GM18502 (cell line): ENCODE results near the gene MAN2A1.

Experiments
- ATAC-seq: cut with Tn5 transposase; IDR thresholded peaks from one replicate; pipeline ENCODE4 v1.9.1; 2021; ENCODE audit warnings: mild to moderate bottlenecking; ENCODE audit not compliant: unreplicated experiment, poor library complexity

Gene MAN2A1

GRCh38 chr5:109689740-109690241, at the start of gene MAN2A1:
MAN2A1 (plus strand) TSS chr5:109689927; CDS start chr5:109690418, 491 bp downstream.
- ATAC-seq: peak; percentile 52

GRCh38 chr5:109640976-109641375, 48.8 kb upstream of the MAN2A1 start:
- no peak for ATAC-seq

GRCh38 chr5:109643791-109644350, 45.9 kb upstream of the MAN2A1 start:
- no peak for ATAC-seq

GRCh38 chr5:109644829-109645228, 44.9 kb upstream of the MAN2A1 start:
- no peak for ATAC-seq

GRCh38 chr5:109645707-109646192, 44.0 kb upstream of the MAN2A1 start:
- no peak for ATAC-seq

DNA sequence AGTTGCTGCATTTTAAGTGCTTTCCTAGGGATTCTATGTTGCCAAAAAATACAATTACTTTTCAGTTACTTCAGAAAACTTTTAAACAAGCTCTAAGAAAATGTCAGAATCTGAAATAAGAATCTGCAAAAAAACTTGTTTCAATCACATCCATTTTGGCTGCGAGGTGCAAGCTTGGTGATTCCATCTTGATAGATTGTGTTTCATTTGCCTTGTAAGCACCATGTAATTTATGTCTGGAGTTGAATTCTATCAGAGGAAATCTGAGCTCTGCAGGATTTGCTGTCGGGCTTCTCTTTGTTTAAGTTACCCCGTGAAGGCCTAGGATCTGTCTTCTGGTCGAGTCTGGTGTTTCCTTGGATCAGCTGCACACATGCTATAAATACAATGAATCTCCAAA, 40.4 kb upstream of the MAN2A1 start:
- no peak for ATAC-seq

- no peak for ATAC-seq
Observed at GRCh38 chr5:109650493-109650892, 39.2 kb upstream of the MAN2A1 start.

- ATAC-seq: no peak
Observed at GRCh38 chr5:109652096-109652495, 37.6 kb upstream of the MAN2A1 start.

DNA sequence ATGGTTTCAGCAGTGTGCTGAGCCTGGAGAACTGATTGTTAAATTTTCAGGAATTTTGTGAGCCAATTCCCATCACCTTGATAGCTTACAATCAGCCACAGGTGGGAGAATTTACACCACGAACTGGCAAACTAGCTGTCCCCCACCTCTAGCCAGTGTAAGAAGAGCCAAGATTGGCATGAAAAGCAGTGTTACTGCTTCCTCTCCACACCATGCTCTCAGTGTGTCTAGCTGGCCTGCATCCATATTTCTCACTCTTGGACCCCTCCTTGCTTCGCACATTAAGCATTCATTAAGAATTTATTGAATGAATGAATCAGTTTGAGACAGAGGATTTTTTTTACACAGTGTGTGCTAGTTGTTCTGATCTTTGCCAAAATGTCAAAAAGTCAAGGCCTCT, 36.7 kb upstream of the MAN2A1 start:
- ATAC-seq: no peak

GRCh38 chr5:109653561-109654239, 36.0 kb upstream of the MAN2A1 start:
- no peak for ATAC-seq

DNA sequence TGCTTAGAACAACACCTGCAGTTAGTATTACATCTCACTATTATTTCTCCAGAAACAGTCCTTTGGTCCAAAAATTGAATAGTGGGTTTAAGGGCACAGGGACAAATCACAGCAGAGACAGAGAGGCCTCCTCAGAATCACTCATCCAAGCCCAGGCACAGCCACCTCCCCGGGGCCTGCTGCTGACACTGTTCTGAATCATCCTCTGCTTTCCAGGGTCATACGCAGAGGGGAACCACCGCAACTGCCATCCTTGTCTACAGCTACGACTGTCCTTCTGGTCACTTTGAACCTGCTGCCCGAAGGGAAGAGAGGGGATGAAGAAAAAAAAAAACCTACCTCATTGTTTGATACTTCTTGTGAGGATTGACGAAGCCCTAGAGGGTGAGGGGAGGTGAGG, 35.3 kb upstream of the MAN2A1 start:
- ATAC-seq: no peak

DNA sequence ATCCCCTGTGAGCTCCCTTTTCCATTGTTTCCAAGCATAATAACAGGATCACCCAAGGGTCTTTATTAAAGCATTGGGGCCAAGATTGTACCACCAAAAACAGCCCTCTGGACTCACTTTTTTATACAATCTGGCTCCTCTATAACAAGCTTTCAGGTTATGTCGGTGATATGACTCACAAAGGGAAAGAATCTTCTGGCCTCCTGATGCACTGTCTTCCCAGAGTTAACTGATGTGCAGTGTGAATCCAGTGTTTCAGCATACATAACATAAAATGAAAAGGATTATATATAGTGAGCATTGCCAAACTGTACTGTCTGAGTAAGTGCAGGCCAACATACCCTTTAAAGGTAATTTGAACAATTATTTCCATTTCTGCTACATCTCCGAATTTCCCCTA, 33.9 kb upstream of the MAN2A1 start:
- no peak for ATAC-seq

- peak; percentile 70 for ATAC-seq
Observed at GRCh38 chr5:109656829-109657228, 32.9 kb upstream of the MAN2A1 start.

DNA sequence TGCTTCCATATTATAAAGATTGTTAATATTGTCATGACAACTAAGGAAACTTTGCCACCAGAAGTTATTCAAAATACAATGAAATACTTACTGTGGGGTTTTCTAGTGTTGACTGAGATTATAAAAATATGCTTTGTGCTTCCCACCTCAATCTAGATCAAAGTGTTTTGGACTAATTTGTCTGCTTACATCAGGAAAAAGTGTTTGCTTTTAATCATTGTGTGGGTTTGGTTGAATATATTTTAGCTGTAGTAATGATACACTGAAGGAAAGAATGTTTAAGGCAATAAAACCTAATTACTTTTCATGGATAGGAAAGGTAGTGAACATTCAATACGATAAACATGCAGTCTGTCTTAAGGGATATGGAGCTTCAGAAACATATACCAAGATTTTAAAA, 29.8 kb upstream of the MAN2A1 start:
- ATAC-seq: no peak

GRCh38 chr5:109660301-109660700, 29.4 kb upstream of the MAN2A1 start:
- ATAC-seq: no peak

GRCh38 chr5:109668237-109668636, 21.5 kb upstream of the MAN2A1 start:
- no peak for ATAC-seq

DNA sequence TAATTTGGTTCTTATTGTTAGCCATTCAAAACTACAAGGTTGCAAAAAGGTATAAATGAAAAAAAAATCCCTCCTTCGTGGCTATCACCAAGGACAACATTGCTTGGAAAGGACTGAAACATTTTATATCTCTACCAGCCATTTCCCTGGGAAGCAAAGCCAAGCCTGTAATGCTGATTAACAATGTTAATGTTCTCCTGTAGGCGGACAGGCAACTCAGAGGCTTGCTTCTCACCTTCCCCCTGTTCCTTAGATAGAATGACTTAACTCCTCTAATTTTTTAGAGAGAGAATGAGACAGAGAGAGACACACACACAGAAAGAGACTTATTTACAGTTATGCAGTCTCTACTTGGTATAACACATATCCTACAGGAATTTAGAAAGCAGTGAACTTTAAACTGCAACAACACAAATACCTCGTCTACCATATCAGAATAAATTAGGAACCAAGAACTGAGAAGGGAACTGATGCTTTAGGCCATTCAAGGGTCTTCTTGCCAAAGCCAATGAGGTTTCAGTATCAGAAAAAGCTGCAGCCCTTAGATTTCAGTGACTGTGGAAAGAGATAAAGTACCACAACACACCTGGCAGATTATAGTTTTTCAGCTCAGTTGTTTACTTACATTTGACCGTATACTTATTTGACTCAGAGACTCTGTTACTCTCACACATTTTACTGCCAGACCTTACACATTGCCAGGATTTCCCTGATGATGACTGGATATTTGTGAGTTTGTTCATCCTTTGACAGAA, 20.9 kb upstream of the MAN2A1 start:
- peak; percentile 81 for ATAC-seq

- ATAC-seq: no peak
Observed at GRCh38 chr5:109669991-109670706, 19.6 kb upstream of the MAN2A1 start.

- ATAC-seq: no peak
Observed at GRCh38 chr5:109671136-109671535, 18.6 kb upstream of the MAN2A1 start.

- no peak for ATAC-seq
Observed at GRCh38 chr5:109674596-109674995, 15.1 kb upstream of the MAN2A1 start.

DNA sequence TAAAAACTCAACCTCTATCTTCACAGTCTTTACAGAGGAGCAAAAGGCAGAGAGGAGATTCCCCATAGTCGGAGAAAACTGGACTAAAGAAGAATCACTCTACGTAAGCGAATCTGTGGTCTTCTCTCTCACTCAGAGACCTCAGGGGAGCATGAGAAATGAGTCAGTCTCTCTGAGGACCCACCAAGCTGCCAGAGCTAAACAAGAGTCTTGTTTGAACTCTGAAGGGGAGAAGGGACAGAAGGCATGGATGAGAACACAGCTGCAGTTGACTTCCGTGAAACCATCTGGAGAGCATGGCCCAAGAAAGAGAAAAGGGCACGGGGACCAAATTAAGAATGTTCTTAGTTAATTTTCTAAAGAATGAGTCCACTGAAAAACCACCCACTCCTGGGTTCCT, 12.8 kb upstream of the MAN2A1 start:
- no peak for ATAC-seq
